ENCODE results near the gene CWC15.
"Not testable (repeated sequence)": the region's sequence is repeated elsewhere in the genome, so short reads cannot be mapped to it uniquely, and the experiment has no call there.

Gene CWC15

GRCh38 chr11:94973099-94973968, at the start of gene CWC15, which contains the start of gene KDM4D:
Gene CWC15, minus strand, starts transcription at chr11:94973556. Its CDS starts 1,371 bp downstream, at chr11:94972185.
Gene KDM4D, plus strand, starts transcription at chr11:94973709. Its CDS starts 23,664 bp downstream, at chr11:94997373.
- Histone ChIP-seq H3K4me1 (ENCODE audit: control insufficient read depth in 2 of 2, insufficient read depth in 2 of 2, low read length in 2 of 2) (peaks cover 7 to 8% of the 10 kb centered on the region in 2 donors), H3K9me3 (ENCODE audit: control insufficient read depth in 2 of 2, low read length in 2 of 2) (no peaks in the 10 kb centered on the region), H3K27ac (ENCODE audit: low read depth in 2 of 2, low read length in 2 of 2) (peak within 1 kb of the TSS; percentile 45 to 74), H3K27me3 (ENCODE audit: control insufficient read depth in 2 of 2, insufficient read depth in 2 of 2, low read length in 2 of 2) (no peaks in the 10 kb centered on the region), H3K36me3 (ENCODE audit: control insufficient read depth in 2 of 2, insufficient read depth in 2 of 2, low read length in 2 of 2) (peaks cover 30 to 36% of the 10 kb centered on the region in 2 donors), H3K4me3 (ENCODE audit: low read length in 2 of 2) (peak within 1 kb of the TSS; percentile 83 to 86), H3K9ac (ENCODE audit: low read depth in 1 of 2, low read length in 2 of 2) (peak within 1 kb of the TSS; percentile 83 to 89)

GRCh38 chr11:95021468-95021867, 48.1 kb upstream of the CWC15 start:
- not testable (repeated sequence) for H3K36me3 ChIP-seq (ENCODE audit: control insufficient read depth in 2 of 2, insufficient read depth in 2 of 2, low read length in 2 of 2); H3K27ac ChIP-seq (ENCODE audit: low read depth in 2 of 2, low read length in 2 of 2); H3K4me3 ChIP-seq (ENCODE audit: low read length in 2 of 2); H3K27me3 ChIP-seq (ENCODE audit: control insufficient read depth in 2 of 2, insufficient read depth in 2 of 2, low read length in 2 of 2); H3K4me1 ChIP-seq (ENCODE audit: control insufficient read depth in 2 of 2, insufficient read depth in 2 of 2, low read length in 2 of 2); H3K9me3 ChIP-seq (ENCODE audit: control insufficient read depth in 2 of 2, low read length in 2 of 2); H3K9ac ChIP-seq (ENCODE audit: low read depth in 1 of 2, low read length in 2 of 2)

DNA sequence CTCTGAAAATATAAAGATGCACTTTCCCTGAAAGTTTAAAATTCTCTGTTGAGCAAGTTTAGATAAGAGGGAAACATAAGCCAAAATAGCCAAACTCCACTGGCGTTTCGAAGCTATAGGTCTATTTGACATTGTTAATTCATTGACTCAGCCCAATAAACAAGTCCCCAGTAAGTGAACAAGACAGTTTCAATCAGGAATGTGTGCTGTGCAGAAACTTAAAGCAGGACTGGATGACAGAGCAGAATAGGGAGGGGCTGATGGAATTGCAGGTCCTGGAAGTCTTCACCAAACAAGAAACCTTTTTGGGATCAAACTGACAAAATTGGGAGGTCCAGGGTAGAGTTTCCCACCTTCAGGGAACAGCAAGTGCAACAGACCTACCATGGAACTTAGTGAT, 42.8 kb upstream of the CWC15 start:
- Histone ChIP-seq H3K4me3 (ENCODE audit: low read length in 2 of 2) (no peak overlapping the region), H3K4me1 (ENCODE audit: control insufficient read depth in 2 of 2, insufficient read depth in 2 of 2, low read length in 2 of 2) (no peaks in the 10 kb centered on the region)

GRCh38 chr11:95014184-95014821, 40.9 kb upstream of the CWC15 start:
- Histone ChIP-seq H3K9ac (ENCODE audit: low read depth in 1 of 2, low read length in 2 of 2) (no peak overlapping the region), H3K27me3 (ENCODE audit: control insufficient read depth in 2 of 2, insufficient read depth in 2 of 2, low read length in 2 of 2) (no peaks in the 10 kb centered on the region), H3K4me3 (ENCODE audit: low read length in 2 of 2) (no peak overlapping the region), H3K9me3 (ENCODE audit: control insufficient read depth in 2 of 2, low read length in 2 of 2) (no peaks in the 10 kb centered on the region), H3K36me3 (ENCODE audit: control insufficient read depth in 2 of 2, insufficient read depth in 2 of 2, low read length in 2 of 2) (no peaks in the 10 kb centered on the region), H3K4me1 (ENCODE audit: control insufficient read depth in 2 of 2, insufficient read depth in 2 of 2, low read length in 2 of 2) (no peaks in the 10 kb centered on the region), H3K27ac (ENCODE audit: low read depth in 2 of 2, low read length in 2 of 2) (no peak overlapping the region)

More for the DNA sequence above, 42.8 kb upstream of the CWC15 start:
- no peaks in the 10 kb centered on the region for H3K36me3 ChIP-seq (ENCODE audit: control insufficient read depth in 2 of 2, insufficient read depth in 2 of 2, low read length in 2 of 2)
- H3K9ac ChIP-seq (ENCODE audit: low read depth in 1 of 2, low read length in 2 of 2): no peak overlapping the region
- no peaks in the 10 kb centered on the region for H3K27me3 ChIP-seq (ENCODE audit: control insufficient read depth in 2 of 2, insufficient read depth in 2 of 2, low read length in 2 of 2)
- no peaks in the 10 kb centered on the region for H3K9me3 ChIP-seq (ENCODE audit: control insufficient read depth in 2 of 2, low read length in 2 of 2)
- H3K27ac ChIP-seq (ENCODE audit: low read depth in 2 of 2, low read length in 2 of 2): no peak overlapping the region

DNA sequence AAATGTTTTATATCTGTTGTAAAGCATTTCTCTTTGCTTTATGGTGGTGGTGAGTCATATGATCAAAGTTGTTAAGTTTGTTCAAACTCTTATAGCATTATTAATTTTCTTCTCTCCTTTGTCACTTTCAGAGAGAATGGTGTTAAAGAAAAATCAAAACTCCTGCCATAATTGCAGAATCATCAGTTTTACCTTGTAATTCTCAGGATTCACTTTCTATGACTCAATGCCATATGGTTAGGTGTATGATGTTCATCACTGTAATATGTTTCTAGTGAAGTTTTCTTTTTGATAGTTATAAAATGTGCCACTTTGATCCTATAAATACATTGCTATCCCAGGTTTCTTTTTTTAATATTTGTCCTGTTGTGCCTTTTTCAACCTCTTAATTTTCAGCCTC, 38.0 kb upstream of the CWC15 start:
- H3K4me3 ChIP-seq (ENCODE audit: low read length in 2 of 2): no peak overlapping the region
- H3K9me3 ChIP-seq (ENCODE audit: control insufficient read depth in 2 of 2, low read length in 2 of 2): no peaks in the 10 kb centered on the region
- H3K4me1 ChIP-seq (ENCODE audit: control insufficient read depth in 2 of 2, insufficient read depth in 2 of 2, low read length in 2 of 2): no peaks in the 10 kb centered on the region
- peaks cover 0 to 2% of the 10 kb centered on the region in 2 donors for H3K27me3 ChIP-seq (ENCODE audit: control insufficient read depth in 2 of 2, insufficient read depth in 2 of 2, low read length in 2 of 2)
- no peaks in the 10 kb centered on the region for H3K36me3 ChIP-seq (ENCODE audit: control insufficient read depth in 2 of 2, insufficient read depth in 2 of 2, low read length in 2 of 2)
- H3K27ac ChIP-seq (ENCODE audit: low read depth in 2 of 2, low read length in 2 of 2): no peak overlapping the region
- H3K9ac ChIP-seq (ENCODE audit: low read depth in 1 of 2, low read length in 2 of 2): no peak overlapping the region

GRCh38 chr11:95005642-95006041, 32.3 kb upstream of the CWC15 start:
- peaks cover 0 to 2% of the 10 kb centered on the region in 2 donors for H3K27me3 ChIP-seq (ENCODE audit: control insufficient read depth in 2 of 2, insufficient read depth in 2 of 2, low read length in 2 of 2)
- no peak overlapping the region for H3K27ac ChIP-seq (ENCODE audit: low read depth in 2 of 2, low read length in 2 of 2)
- H3K4me3 ChIP-seq (ENCODE audit: low read length in 2 of 2): no peak overlapping the region

DNA sequence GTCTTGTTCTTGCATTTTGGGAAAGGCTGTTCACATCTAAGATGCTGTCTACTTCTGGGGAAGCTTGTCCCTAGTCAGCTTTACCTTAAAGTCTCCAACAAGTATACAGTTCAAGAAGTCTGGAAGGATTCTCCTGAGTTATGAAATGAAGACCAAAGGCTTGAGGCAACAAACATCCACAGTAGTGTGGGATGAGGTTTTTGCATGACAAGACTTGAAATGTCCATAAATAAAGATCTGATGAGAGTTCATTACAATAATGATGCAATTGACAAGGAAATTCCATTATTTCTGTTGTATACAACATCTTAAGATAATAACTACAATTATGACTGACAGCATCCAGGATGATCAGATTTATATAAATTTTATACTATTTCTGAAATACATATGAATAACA, 30.4 kb upstream of the CWC15 start:
- Histone ChIP-seq H3K4me3 (ENCODE audit: low read length in 2 of 2) (no peak overlapping the region), H3K9ac (ENCODE audit: low read depth in 1 of 2, low read length in 2 of 2) (no peak overlapping the region), H3K27me3 (ENCODE audit: control insufficient read depth in 2 of 2, insufficient read depth in 2 of 2, low read length in 2 of 2) (no peaks in the 10 kb centered on the region), H3K27ac (ENCODE audit: low read depth in 2 of 2, low read length in 2 of 2) (no peak overlapping the region), H3K36me3 (ENCODE audit: control insufficient read depth in 2 of 2, insufficient read depth in 2 of 2, low read length in 2 of 2) (no peaks in the 10 kb centered on the region), H3K9me3 (ENCODE audit: control insufficient read depth in 2 of 2, low read length in 2 of 2) (no peaks in the 10 kb centered on the region), H3K4me1 (ENCODE audit: control insufficient read depth in 2 of 2, insufficient read depth in 2 of 2, low read length in 2 of 2) (no peaks in the 10 kb centered on the region)

More at GRCh38 chr11:95005642-95006041, 32.3 kb upstream of the CWC15 start:
- H3K9ac ChIP-seq (ENCODE audit: low read depth in 1 of 2, low read length in 2 of 2): no peak overlapping the region
- H3K4me1 ChIP-seq (ENCODE audit: control insufficient read depth in 2 of 2, insufficient read depth in 2 of 2, low read length in 2 of 2): no peaks in the 10 kb centered on the region
- H3K36me3 ChIP-seq (ENCODE audit: control insufficient read depth in 2 of 2, insufficient read depth in 2 of 2, low read length in 2 of 2): no peaks in the 10 kb centered on the region
- H3K9me3 ChIP-seq (ENCODE audit: control insufficient read depth in 2 of 2, low read length in 2 of 2): no peaks in the 10 kb centered on the region

DNA sequence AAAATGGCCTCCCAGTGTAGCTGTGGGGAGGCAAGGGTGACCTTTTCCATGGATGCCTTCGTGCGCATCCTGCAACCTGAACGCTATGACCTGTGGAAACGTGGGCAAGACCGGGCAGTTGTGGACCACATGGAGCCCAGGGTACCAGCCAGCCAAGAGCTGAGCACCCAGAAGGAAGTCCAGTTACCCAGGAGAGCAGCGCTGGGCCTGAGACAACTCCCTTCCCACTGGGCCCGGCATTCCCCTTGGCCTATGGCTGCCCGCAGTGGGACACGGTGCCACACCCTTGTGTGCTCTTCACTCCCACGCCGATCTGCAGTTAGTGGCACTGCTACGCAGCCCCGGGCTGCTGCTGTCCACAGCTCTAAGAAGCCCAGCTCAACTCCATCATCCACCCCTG, 24.9 kb upstream of the CWC15 start:
- Histone ChIP-seq H3K27ac (ENCODE audit: low read depth in 2 of 2, low read length in 2 of 2) (no peak overlapping the region), H3K4me1 (ENCODE audit: control insufficient read depth in 2 of 2, insufficient read depth in 2 of 2, low read length in 2 of 2) (no peaks in the 10 kb centered on the region), H3K4me3 (ENCODE audit: low read length in 2 of 2) (no peak overlapping the region), H3K9ac (ENCODE audit: low read depth in 1 of 2, low read length in 2 of 2) (no peak overlapping the region), H3K36me3 (ENCODE audit: control insufficient read depth in 2 of 2, insufficient read depth in 2 of 2, low read length in 2 of 2) (no peaks in the 10 kb centered on the region), H3K27me3 (ENCODE audit: control insufficient read depth in 2 of 2, insufficient read depth in 2 of 2, low read length in 2 of 2) (no peaks in the 10 kb centered on the region), H3K9me3 (ENCODE audit: control insufficient read depth in 2 of 2, low read length in 2 of 2) (no peaks in the 10 kb centered on the region)

DNA sequence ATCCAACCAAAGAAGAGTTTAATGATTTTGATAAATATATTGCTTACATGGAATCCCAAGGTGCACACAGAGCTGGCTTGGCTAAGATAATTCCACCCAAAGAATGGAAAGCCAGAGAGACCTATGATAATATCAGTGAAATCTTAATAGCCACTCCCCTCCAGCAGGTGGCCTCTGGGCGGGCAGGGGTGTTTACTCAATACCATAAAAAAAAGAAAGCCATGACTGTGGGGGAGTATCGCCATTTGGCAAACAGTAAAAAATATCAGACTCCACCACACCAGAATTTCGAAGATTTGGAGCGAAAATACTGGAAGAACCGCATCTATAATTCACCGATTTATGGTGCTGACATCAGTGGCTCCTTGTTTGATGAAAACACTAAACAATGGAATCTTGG, 24.1 kb upstream of the CWC15 start:
- Histone ChIP-seq H3K27me3 (ENCODE audit: control insufficient read depth in 2 of 2, insufficient read depth in 2 of 2, low read length in 2 of 2) (no peaks in the 10 kb centered on the region), H3K9ac (ENCODE audit: low read depth in 1 of 2, low read length in 2 of 2) (no peak overlapping the region), H3K4me1 (ENCODE audit: control insufficient read depth in 2 of 2, insufficient read depth in 2 of 2, low read length in 2 of 2) (no peaks in the 10 kb centered on the region), H3K9me3 (ENCODE audit: control insufficient read depth in 2 of 2, low read length in 2 of 2) (no peaks in the 10 kb centered on the region), H3K36me3 (ENCODE audit: control insufficient read depth in 2 of 2, insufficient read depth in 2 of 2, low read length in 2 of 2) (no peaks in the 10 kb centered on the region), H3K27ac (ENCODE audit: low read depth in 2 of 2, low read length in 2 of 2) (no peak overlapping the region), H3K4me3 (ENCODE audit: low read length in 2 of 2) (no peak overlapping the region)

GRCh38 chr11:94993400-94993943, 20.1 kb upstream of the CWC15 start:
- H3K27ac ChIP-seq (ENCODE audit: low read depth in 2 of 2, low read length in 2 of 2): no peak overlapping the region
- H3K36me3 ChIP-seq (ENCODE audit: control insufficient read depth in 2 of 2, insufficient read depth in 2 of 2, low read length in 2 of 2): no peaks in the 10 kb centered on the region
- H3K27me3 ChIP-seq (ENCODE audit: control insufficient read depth in 2 of 2, insufficient read depth in 2 of 2, low read length in 2 of 2): no peaks in the 10 kb centered on the region
- H3K9ac ChIP-seq (ENCODE audit: low read depth in 1 of 2, low read length in 2 of 2): no peak overlapping the region
- no peaks in the 10 kb centered on the region for H3K9me3 ChIP-seq (ENCODE audit: control insufficient read depth in 2 of 2, low read length in 2 of 2)
- no peak overlapping the region for H3K4me3 ChIP-seq (ENCODE audit: low read length in 2 of 2)
- H3K4me1 ChIP-seq (ENCODE audit: control insufficient read depth in 2 of 2, insufficient read depth in 2 of 2, low read length in 2 of 2): no peaks in the 10 kb centered on the region
